ENCODE measurements around the gene KCNQ2.

The KCNQ2 gene

DNA sequence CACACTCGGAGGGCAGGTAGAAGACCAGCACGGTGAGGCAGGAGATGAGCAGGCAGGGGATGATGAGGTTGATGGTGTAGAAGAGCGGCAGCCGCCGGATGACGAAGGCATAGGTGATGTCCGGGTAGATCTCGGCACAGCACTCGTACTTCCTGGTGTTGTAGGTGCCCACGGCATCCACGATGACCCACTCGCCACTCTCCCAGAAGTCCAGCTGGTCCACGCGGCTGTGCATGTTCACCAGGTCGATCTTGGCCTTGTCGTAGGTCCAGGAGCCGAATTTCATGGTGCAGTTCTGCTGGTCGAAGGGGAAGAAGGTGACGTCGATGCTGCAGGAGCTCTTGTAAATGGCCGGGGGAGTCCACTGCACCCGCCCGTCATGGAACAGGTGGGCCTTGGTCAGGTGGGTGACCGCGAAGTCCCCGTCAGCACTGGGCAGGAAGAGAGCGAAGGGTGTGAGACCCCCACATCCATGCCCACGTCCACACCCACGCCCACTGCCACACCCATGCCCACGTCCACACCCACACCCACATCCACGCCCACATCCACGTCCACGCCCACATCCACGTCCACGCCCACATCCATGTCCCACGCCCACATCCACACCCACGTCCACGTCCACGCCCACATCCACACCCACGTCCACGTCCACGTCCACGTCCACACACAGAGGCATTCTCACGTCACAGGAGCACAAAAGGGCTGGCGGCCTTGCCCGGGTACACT is 121.7 kb downstream of the KCNQ2 start:
- no peak for TF ChIP-seq REST (IDR thresholded peaks at IDR 0.05; ENCODE audit: low read depth)
